ENCODE results near the gene ANO8. TPM values are rescaled to one million over a fixed set of nuclear protein-coding genes. Genes with fewer than 3 reads are reported as not detected.

ANO8 gene
- total and polyA plus RNA-seq, 2 of the 13 experiments (the other 11 are each of a cell fraction or from before 2014, with no cell fraction given) = 1.8 to 3.5 TPM

- TF ChIP-seq ARID2 (CRISPR knock-in tag; IDR thresholded peaks at IDR 0.05; ENCODE audit: borderline replicate concordance) = no peak
- peak; percentile 65 for TF ChIP-seq MED1 (CRISPR knock-in tag; IDR thresholded peaks at IDR 0.05)
- TF ChIP-seq ZNF562 (CRISPR knock-in tag; IDR thresholded peaks at IDR 0.05; ENCODE audit: borderline replicate concordance) = no peak
- 0 out of 2 replicates have a peak, but pooled peaks have one; percentile 12 for TF ChIP-seq KDM1A (CRISPR knock-in tag; IDR thresholded peaks at IDR 0.05)
- peak; percentile 77 for TF ChIP-seq GABPB1 (CRISPR knock-in tag; IDR thresholded peaks at IDR 0.05)
- TF ChIP-seq ZNF709 (CRISPR knock-in tag; IDR thresholded peaks at IDR 0.05) = peak; percentile 76; the same call in 1 of the 2 replicates
- peak; percentile 81 for TF ChIP-seq AGO2 (optimal IDR thresholded peaks at IDR 0.05; ENCODE audit: low read depth, low read length)
- TF ChIP-seq SALL1 (CRISPR knock-in tag; IDR thresholded peaks at IDR 0.05) = peak; percentile 58
- TF ChIP-seq REPIN1 (CRISPR knock-in tag; IDR thresholded peaks at IDR 0.05; ENCODE audit: borderline replicate concordance, low read depth) = peak; percentile 45; the same call in 1 of the 2 replicates
- TF ChIP-seq HDAC1 (CRISPR knock-in tag; IDR thresholded peaks at IDR 0.05) = peak; percentile 37; the same call in 1 of the 2 replicates
- 0 out of 2 replicates have a peak, but pooled peaks have one; percentile 56 for TF ChIP-seq ZNF546 (CRISPR knock-in tag; conservative IDR thresholded peaks at IDR 0.05)
- TF ChIP-seq ZNF781 (CRISPR knock-in tag; IDR thresholded peaks at IDR 0.05; ENCODE audit: borderline replicate concordance, not compliant biosample characterization) = peak; percentile 26
- peak; percentile 75; the same call in 1 of the 2 replicates for TF ChIP-seq RNF2 (conservative IDR thresholded peaks at IDR 0.05; ENCODE audit: low read depth)
- TF ChIP-seq TFAP4 (IDR thresholded peaks at IDR 0.05; ENCODE audit: borderline replicate concordance, low read depth) = peak; percentile 19; the same call in 1 of the 2 replicates
- peak; percentile 68 for TF ChIP-seq MYC (CRISPR knock-in tag; IDR thresholded peaks at IDR 0.05; ENCODE audit: borderline replicate concordance)
- TF ChIP-seq CEBPB (IDR thresholded peaks at IDR 0.05; ENCODE audit: borderline replicate concordance, low read depth, low read length) = peak; percentile 94
- TF ChIP-seq MEIS2 (CRISPR knock-in tag; IDR thresholded peaks at IDR 0.05) = peak; percentile 71; the same call in 1 of the 2 replicates
- TF ChIP-seq RBM39 (IDR thresholded peaks at IDR 0.05; ENCODE audit: low read depth, low read length, poor library complexity, severe bottlenecking) = no peak
- no peak for TF ChIP-seq ZNF572 (CRISPR knock-in tag; IDR thresholded peaks at IDR 0.05)
- TF ChIP-seq ZNF614 (CRISPR knock-in tag; IDR thresholded peaks at IDR 0.05; ENCODE audit: borderline replicate concordance) = peak; percentile 49; the same call in 1 of the 2 replicates
- TF ChIP-seq ZNF350 (CRISPR knock-in tag; IDR thresholded peaks at IDR 0.05; ENCODE audit: borderline replicate concordance, low read depth) = peak; percentile 55; the same call in 1 of the 2 replicates
- peak; percentile 20; the same call in 1 of the 2 replicates for TF ChIP-seq POGZ (CRISPR knock-in tag; IDR thresholded peaks at IDR 0.05)
- no peak for TF ChIP-seq CEBPZ (IDR thresholded peaks at IDR 0.05; ENCODE audit: low read length)
- TF ChIP-seq THAP11 (CRISPR knock-in tag; IDR thresholded peaks at IDR 0.05) = peak; percentile 67
- TF ChIP-seq ZKSCAN8 (CRISPR knock-in tag; IDR thresholded peaks at IDR 0.05; ENCODE audit: borderline replicate concordance) = 0 out of 2 replicates have a peak, but pooled peaks have one; percentile 31
- no peak for TF ChIP-seq HCFC1 (IDR thresholded peaks at IDR 0.05; ENCODE audit: low read depth, low read length)
- TF ChIP-seq STAG1 (CRISPR knock-in tag; IDR thresholded peaks at IDR 0.05) = peak; percentile 45
- no peak for TF ChIP-seq SOX6 (IDR thresholded peaks at IDR 0.05)
- TF ChIP-seq SOX6 (CRISPR knock-in tag; IDR thresholded peaks at IDR 0.05) = peak; percentile 37; the same call in 1 of the 2 replicates
These were observed 6.3 kb upstream of the ANO8 start (continued) for GRCh38 chr19:17340871-17341357.
